ENCODE results near the gene COA1.
"Not testable (repeated sequence)": the region's sequence is repeated elsewhere in the genome, so short reads cannot be mapped to it uniquely, and the experiment has no call there.

COA1 gene

GRCh38 chr7:43612599-43613589 lies 116.4 kb downstream of the COA1 start:
- no peak for DNase-seq (ENCODE audit: low read depth, low spot score)
- H3K27ac ChIP-seq, result no peak overlapping the region
- H3K9me3 ChIP-seq (ENCODE audit: low read depth, low read length), result no peaks in the 10 kb centered on the region
- TF ChIP-seq EZH2 (IDR thresholded peaks at IDR 0.05) (no peak), POLR2AphosphoS5 (IDR thresholded peaks at IDR 0.05; ENCODE audit: borderline replicate concordance, low read depth, low read length) (no peak), FOXP2 (optimal IDR thresholded peaks at IDR 0.05; ENCODE audit: control extremely low read depth, extremely low read length, insufficient read depth) (no peak)
- H3K4me3 ChIP-seq, result no peak overlapping the region
- H3K36me3 ChIP-seq (ENCODE audit: insufficient read depth, low read length), result 0 out of 2 replicates have a peak, but pooled peaks cover 8% of the 10 kb centered on the region
- H3K9ac ChIP-seq (ENCODE audit: insufficient read length), result no peak overlapping the region

GRCh38 chr7:43612128-43612527 lies 117.2 kb downstream of the COA1 start:
- no peak for DNase-seq (ENCODE audit: low read depth, low spot score)
- Histone ChIP-seq H3K36me3 (ENCODE audit: insufficient read depth, low read length) (0 out of 2 replicates have a peak, but pooled peaks cover 8% of the 10 kb centered on the region), H3K27ac (no peak overlapping the region), H3K4me3 (no peak overlapping the region), H3K9ac (ENCODE audit: insufficient read length) (no peak overlapping the region), H3K9me3 (ENCODE audit: low read depth, low read length) (no peaks in the 10 kb centered on the region)
- TF ChIP-seq POLR2AphosphoS5 (IDR thresholded peaks at IDR 0.05; ENCODE audit: borderline replicate concordance, low read depth, low read length), result no peak
- TF ChIP-seq EZH2 (IDR thresholded peaks at IDR 0.05), result no peak
- no peak for TF ChIP-seq FOXP2 (optimal IDR thresholded peaks at IDR 0.05; ENCODE audit: control extremely low read depth, extremely low read length, insufficient read depth)

GRCh38 chr7:43609097-43609496 lies 120.2 kb downstream of the COA1 start:
- no peak overlapping the region for H3K9ac ChIP-seq (ENCODE audit: insufficient read length)
- H3K27ac ChIP-seq, result no peak overlapping the region
- peaks cover 8% of the 10 kb centered on the region; the same call in 1 of the 2 replicates for H3K36me3 ChIP-seq (ENCODE audit: insufficient read depth, low read length)
- no peaks in the 10 kb centered on the region for H3K9me3 ChIP-seq (ENCODE audit: low read depth, low read length)
- H3K4me3 ChIP-seq, result no peak overlapping the region
- DNase-seq (ENCODE audit: low read depth, low spot score), result no peak
- no peak for TF ChIP-seq POLR2AphosphoS5 (IDR thresholded peaks at IDR 0.05; ENCODE audit: borderline replicate concordance, low read depth, low read length)
- TF ChIP-seq EZH2 (IDR thresholded peaks at IDR 0.05), result no peak
- no peak for TF ChIP-seq FOXP2 (optimal IDR thresholded peaks at IDR 0.05; ENCODE audit: control extremely low read depth, extremely low read length, insufficient read depth)

GRCh38 chr7:43604251-43604650 lies 125.1 kb downstream of the COA1 start:
- Histone ChIP-seq H3K36me3 (ENCODE audit: insufficient read depth, low read length) (peaks cover 2% of the 10 kb centered on the region; the same call in 1 of the 2 replicates), H3K9me3 (ENCODE audit: low read depth, low read length) (no peaks in the 10 kb centered on the region), H3K4me3 (no peak overlapping the region), H3K27ac (no peak overlapping the region), H3K9ac (ENCODE audit: insufficient read length) (no peak overlapping the region)
- TF ChIP-seq FOXP2 (optimal IDR thresholded peaks at IDR 0.05; ENCODE audit: control extremely low read depth, extremely low read length, insufficient read depth) (no peak), POLR2AphosphoS5 (IDR thresholded peaks at IDR 0.05; ENCODE audit: borderline replicate concordance, low read depth, low read length) (no peak), EZH2 (IDR thresholded peaks at IDR 0.05) (no peak)
- no peak for DNase-seq (ENCODE audit: low read depth, low spot score)

- DNase-seq (ENCODE audit: low read depth, low spot score), result no peak
Measured at GRCh38 chr7:43602256-43602655, 127.1 kb downstream of the COA1 start.

GRCh38 chr7:43600056-43600455 lies 129.3 kb downstream of the COA1 start:
- Histone ChIP-seq H3K9ac (ENCODE audit: insufficient read length) (no peak overlapping the region), H3K4me3 (no peak overlapping the region), H3K27ac (no peak overlapping the region), H3K9me3 (ENCODE audit: low read depth, low read length) (no peaks in the 10 kb centered on the region), H3K36me3 (ENCODE audit: insufficient read depth, low read length) (no peaks in the 10 kb centered on the region)
- TF ChIP-seq EZH2 (IDR thresholded peaks at IDR 0.05) (no peak), POLR2AphosphoS5 (IDR thresholded peaks at IDR 0.05; ENCODE audit: borderline replicate concordance, low read depth, low read length) (no peak), FOXP2 (optimal IDR thresholded peaks at IDR 0.05; ENCODE audit: control extremely low read depth, extremely low read length, insufficient read depth) (no peak)
- DNase-seq (ENCODE audit: low read depth, low spot score), result no peak

More at GRCh38 chr7:43602256-43602655, 127.1 kb downstream of the COA1 start:
- Histone ChIP-seq H3K4me3 (no peak overlapping the region), H3K36me3 (ENCODE audit: insufficient read depth, low read length) (no peaks in the 10 kb centered on the region; the same call in 1 of the 2 replicates), H3K9me3 (ENCODE audit: low read depth, low read length) (no peaks in the 10 kb centered on the region), H3K9ac (ENCODE audit: insufficient read length) (no peak overlapping the region), H3K27ac (no peak overlapping the region)
- TF ChIP-seq FOXP2 (optimal IDR thresholded peaks at IDR 0.05; ENCODE audit: control extremely low read depth, extremely low read length, insufficient read depth) (no peak), POLR2AphosphoS5 (IDR thresholded peaks at IDR 0.05; ENCODE audit: borderline replicate concordance, low read depth, low read length) (no peak), EZH2 (IDR thresholded peaks at IDR 0.05) (no peak)

- not testable (repeated sequence) for H3K36me3 ChIP-seq (ENCODE audit: insufficient read depth, low read length); H3K9me3 ChIP-seq (ENCODE audit: low read depth, low read length); H3K9ac ChIP-seq (ENCODE audit: insufficient read length); H3K27ac ChIP-seq; H3K4me3 ChIP-seq; DNase-seq (ENCODE audit: low read depth, low spot score)
Measured at GRCh38 chr7:43596426-43596825, 132.9 kb downstream of the COA1 start.

DNA sequence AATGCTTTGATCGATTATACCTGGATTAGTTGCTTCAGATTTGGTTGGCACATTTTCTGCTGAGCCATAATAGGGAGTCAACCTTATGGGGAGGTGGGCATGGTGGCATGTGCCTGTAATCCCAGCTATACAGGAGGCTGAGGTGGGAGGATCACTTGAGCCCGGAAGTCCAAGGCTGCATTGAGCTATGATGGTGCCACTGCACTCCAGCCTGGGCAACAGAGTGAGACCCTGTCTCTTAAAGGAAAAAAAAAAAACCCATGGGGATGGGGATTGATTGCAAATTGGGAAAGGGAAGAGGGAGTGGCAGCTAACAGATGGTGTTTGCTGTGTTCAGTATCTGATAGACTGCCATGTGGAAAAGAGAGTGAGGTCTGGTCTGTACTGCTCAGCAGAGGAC lies 135.3 kb downstream of the COA1 start:
- no peaks in the 10 kb centered on the region for H3K9me3 ChIP-seq (ENCODE audit: low read depth, low read length)
- TF ChIP-seq EZH2 (IDR thresholded peaks at IDR 0.05) (no peak), POLR2AphosphoS5 (IDR thresholded peaks at IDR 0.05; ENCODE audit: borderline replicate concordance, low read depth, low read length) (no peak), FOXP2 (optimal IDR thresholded peaks at IDR 0.05; ENCODE audit: control extremely low read depth, extremely low read length, insufficient read depth) (no peak)
- H3K4me3 ChIP-seq, result no peak overlapping the region
- no peak overlapping the region for H3K27ac ChIP-seq
- no peaks in the 10 kb centered on the region for H3K36me3 ChIP-seq (ENCODE audit: insufficient read depth, low read length)
- DNase-seq (ENCODE audit: low read depth, low spot score), result no peak
- no peak overlapping the region for H3K9ac ChIP-seq (ENCODE audit: insufficient read length)

Data from SK-N-MC (cell line).